ENCODE measurements around the gene ZC3HAV1.

The ZC3HAV1 gene

DNA sequence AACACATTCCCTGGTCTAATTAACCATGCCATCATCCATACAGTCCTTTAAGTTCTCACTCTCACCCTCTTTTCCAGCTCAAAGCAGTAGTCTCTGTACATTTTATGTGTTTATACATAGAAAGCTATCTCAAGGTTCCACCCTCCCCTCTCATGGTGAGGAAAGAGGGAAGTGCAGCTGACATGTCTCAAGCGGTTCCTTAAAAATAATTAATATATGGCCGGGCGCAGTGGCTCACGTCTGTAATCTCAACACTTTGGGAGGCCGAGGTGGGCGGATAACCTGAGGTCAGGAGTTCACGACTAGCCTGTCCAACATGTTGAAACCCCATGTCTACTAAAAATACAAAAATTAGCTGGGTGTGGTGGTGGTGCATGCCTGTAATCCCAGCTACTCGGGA lies 36.7 kb downstream of the ZC3HAV1 start:
- no peak overlapping the region for H3K27ac ChIP-seq
- ChIA-PET POLR2A (ENCODE audit: low non-redundant PET) (no interaction called here), CTCF (interaction anchor here (0.6 kb wide), 1 partner anchor 37 kb away, joined by 3 read pairs; the partner anchor contains the start of gene ZC3HAV1L)
- TF ChIP-seq CTCF (conservative IDR thresholded peaks at IDR 0.05; ENCODE audit: low read depth) = no peak
- no peak for DNase-seq (ENCODE audit: low spot score)

- ChIA-PET CTCF (no interaction called here), POLR2A (ENCODE audit: low non-redundant PET) (no interaction called here)
- no peak overlapping the region for H3K27ac ChIP-seq
- DNase-seq (ENCODE audit: low spot score) = no peak
- no peak for TF ChIP-seq CTCF (conservative IDR thresholded peaks at IDR 0.05; ENCODE audit: low read depth)
These were observed 37.8 kb downstream of the ZC3HAV1 start for GRCh38 chr7:139071680-139072079.

DNA sequence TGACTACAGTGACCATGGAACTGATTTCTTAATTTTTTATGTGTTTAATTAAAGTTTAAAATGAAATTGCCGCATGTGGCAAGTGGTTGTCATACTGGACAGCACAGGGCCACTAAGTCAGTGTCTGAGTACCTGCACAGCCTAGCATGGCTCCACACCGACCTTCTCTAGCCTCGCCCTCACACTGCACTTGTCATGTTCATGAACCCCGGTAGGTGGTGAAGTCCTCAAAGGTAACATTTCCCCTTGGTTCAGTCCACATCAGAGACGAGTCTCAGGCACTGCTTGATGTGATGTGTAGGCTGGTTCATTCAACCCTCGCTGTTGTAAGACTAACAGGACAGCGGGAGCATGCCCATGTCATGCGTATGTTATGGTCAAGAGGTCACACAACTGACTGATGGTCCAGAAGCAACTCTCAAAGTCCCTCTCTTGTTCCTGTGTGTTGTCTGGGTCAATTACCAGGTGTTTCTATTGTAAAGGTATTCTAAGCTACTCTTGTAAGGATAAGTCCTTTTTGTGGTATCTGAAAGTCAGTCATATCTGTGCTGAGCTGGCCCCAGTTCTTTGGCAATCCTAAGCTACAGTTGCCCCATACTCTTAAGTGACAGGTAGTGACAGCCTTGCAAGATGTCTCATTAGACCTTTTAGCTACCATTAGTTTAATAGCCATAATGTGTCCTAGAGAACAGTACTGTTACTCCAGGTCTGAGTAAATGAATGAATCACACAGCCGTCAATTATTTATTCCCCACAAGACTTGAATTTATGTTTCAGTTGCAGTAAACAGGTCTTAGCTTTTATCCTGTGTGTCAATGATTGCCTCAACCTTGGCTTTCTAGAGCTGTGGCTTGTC lies 40.7 kb downstream of the ZC3HAV1 start:
- ChIA-PET CTCF (interaction anchor here (1.1 kb wide), 1 partner anchor 52 kb away, joined by 4 read pairs; no protein-coding TSS in a partner anchor), POLR2A (ENCODE audit: low non-redundant PET) (no interaction called here)
- TF ChIP-seq CTCF (conservative IDR thresholded peaks at IDR 0.05; ENCODE audit: low read depth) = no peak
- no peak overlapping the region for H3K27ac ChIP-seq
- no peak for DNase-seq (ENCODE audit: low spot score)

GRCh38 chr7:139066315-139066714 lies 43.2 kb downstream of the ZC3HAV1 start:
- no peak for DNase-seq (ENCODE audit: low spot score)
- CTCF ChIA-PET = no interaction called here
- TF ChIP-seq CTCF (conservative IDR thresholded peaks at IDR 0.05; ENCODE audit: low read depth) = no peak
- no peak overlapping the region for H3K27ac ChIP-seq
- POLR2A ChIA-PET (ENCODE audit: low non-redundant PET) = no interaction called here

- ChIA-PET CTCF (no interaction called here), POLR2A (ENCODE audit: low non-redundant PET) (no interaction called here)
- no peak for TF ChIP-seq CTCF (conservative IDR thresholded peaks at IDR 0.05; ENCODE audit: low read depth)
- no peak for DNase-seq (ENCODE audit: low spot score)
- H3K27ac ChIP-seq = no peak overlapping the region
These were observed 44.2 kb downstream of the ZC3HAV1 start for GRCh38 chr7:139065323-139065722.

GRCh38 chr7:139061416-139061815 lies 48.1 kb downstream of the ZC3HAV1 start:
- no peak for DNase-seq (ENCODE audit: low spot score)
- POLR2A ChIA-PET (ENCODE audit: low non-redundant PET) = no interaction called here
- CTCF ChIA-PET = interaction anchor here (0.7 kb wide), 1 partner anchor 1264 kb away, joined by 3 read pairs; no protein-coding TSS in a partner anchor
- no peak overlapping the region for H3K27ac ChIP-seq
- TF ChIP-seq CTCF (conservative IDR thresholded peaks at IDR 0.05; ENCODE audit: low read depth) = no peak

Data from RWPE1 (cell line).